HG02973 (cell line): ENCODE data around the gene NPTX1.

Source experiments
- ATAC-seq: cut with Tn5 transposase; IDR thresholded peaks from one replicate; pipeline ENCODE4 v1.9.1; 2021; ENCODE audit warnings: moderate library complexity; ENCODE audit not compliant: unreplicated experiment

The NPTX1 gene

DNA sequence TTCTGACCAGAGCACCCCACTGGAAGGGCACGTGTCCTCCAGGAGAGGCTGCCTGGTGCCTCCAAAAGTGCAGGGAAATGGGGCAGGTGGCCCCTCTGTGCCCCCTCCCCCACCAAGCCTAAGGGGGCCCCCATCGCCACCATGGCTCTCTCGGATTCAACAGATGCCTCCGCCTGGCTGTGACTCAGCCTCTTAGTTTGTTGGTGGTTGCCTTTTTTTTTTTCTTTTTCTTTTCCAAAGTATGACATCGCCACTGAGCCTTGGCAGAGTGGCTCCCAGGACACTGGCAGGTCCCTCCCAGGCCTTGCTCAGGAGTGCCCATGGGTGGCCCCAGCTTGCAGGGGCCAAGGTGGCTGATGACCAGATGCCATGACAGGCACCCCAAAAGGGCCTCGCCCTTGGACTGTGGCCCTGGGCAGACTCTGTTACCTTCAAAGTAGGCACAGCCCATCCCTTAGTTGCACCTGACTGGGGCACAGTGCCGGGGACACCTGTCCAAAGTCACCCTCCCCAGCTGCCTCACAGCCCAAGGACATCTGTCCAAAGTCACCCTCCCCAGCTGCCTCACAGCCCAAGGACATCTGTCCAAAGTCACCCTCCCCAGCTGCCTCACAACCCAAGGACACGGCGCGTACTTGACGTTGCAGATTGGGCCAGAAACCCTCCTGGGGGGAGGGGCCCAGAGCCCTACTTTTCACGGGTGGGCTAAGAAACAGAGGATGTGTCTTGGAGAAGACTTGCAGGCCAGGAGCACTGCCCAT is 29.6 kb downstream of the NPTX1 start:
- no peak for ATAC-seq

DNA sequence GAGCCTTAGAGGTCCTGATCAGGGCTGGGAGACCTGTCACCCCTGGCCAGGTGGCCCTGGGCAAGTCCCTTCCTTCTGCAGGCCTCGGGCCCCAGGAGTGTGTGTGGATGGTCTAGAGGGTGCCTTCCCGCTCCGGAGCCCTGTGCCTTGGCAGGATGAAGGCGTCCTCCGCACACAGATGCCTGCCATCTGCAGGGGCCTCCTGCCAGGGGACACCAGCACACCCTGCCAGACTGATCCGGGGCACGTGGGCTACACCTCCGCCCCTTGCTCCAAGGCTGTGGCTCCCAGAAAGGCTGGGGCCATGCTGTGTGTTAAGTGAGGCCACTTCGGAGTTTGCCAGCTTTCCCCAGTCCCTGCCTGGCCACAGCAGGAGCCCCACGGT is 30.7 kb downstream of the NPTX1 start:
- no peak for ATAC-seq

GRCh38 chr17:80445007-80445725 is 31.2 kb downstream of the NPTX1 start:
- ATAC-seq, result no peak

DNA sequence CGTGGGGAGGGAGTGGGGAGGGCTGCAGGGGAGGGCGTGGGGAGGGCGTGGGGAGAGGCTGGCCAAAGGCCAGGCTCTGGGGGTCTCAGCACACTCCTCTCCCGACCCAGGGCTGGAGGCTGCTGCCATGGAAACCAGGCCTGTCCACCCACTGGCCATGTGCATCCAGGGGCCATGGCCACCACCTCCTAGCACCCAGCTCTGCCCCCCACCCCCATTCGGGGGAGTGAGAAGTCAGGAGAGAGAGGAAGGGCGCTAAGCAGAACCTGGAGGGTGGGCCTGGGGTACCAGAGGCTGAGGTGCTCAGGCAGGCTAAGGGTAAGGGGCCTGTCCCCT is 31.8 kb downstream of the NPTX1 start:
- no peak for ATAC-seq

DNA sequence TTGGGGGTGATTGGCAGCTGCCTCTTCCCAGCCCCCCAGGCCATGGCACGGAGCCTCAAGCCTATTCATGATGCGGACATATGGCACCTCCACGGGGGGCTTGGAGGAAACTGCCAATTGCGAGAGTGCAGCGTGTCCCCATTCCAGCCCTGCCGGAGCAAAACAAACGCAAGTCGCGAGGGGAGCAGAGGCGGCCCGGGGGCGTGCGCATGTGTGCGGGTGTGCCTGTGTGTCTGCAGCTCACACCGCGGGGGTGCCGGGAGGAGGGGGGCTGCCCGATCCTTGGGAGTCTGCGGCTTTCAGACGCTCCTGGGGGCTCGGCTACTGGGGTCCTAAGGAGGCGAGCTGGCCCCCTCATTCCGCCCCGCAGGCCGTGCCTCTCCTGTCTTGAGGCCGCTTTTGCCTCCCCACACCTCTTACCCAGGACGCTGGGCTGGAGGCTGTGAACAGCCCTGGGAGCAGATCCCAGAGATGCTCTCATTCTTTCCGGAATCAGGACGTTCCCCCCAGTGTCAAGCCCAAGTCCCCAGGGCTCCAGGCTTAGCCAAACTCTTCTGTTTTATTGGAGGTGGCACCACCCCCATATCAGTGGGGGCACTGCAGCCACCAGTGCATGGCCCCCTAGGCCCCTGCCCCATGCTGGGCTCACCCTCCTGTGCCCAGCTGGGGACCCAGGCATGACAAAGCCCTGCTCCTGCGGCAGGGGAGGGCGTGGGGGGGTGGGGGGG is 32.3 kb downstream of the NPTX1 start:
- ATAC-seq, result no peak

- no peak for ATAC-seq
Measured at GRCh38 chr17:80443498-80443897, 32.9 kb downstream of the NPTX1 start.

- ATAC-seq, result no peak
Measured at GRCh38 chr17:80442764-80443163, 33.6 kb downstream of the NPTX1 start.

- no peak for ATAC-seq
Measured at GRCh38 chr17:80442323-80442659, 34.1 kb downstream of the NPTX1 start.

DNA sequence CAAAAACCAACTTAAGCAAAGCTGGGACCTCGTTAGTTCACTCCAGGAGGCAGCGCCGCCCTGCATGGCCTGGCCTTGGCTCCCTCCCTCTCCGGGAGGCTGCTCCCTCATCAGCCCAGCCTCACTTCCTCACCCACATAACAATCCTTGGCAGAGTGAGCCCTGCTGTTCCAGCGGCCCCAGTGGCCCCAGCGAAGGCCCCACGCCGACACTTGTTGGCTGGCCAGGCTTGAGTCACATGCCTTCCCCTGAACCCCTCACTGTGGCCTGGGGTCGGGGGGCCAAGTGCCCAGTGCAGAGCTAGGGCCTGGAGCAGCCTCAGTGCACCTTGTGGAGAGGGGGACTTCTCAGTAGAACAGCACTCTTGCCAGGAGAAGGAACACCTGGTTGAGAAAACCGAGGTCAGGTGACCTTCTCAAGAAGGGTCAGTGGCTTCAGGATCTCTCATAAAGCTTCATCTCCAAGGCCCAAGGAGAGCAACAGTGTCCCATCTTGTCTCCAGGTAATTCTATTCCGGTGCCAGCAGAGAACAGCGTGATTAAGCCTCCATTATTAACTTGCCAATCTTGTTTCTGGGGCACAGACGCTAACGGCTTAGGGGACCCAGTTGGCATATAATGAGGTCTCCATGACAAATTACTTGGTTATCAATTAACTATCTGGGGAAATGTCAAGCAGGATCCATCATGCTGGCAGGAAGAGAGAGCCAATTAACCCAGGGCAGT is 34.6 kb downstream of the NPTX1 start:
- ATAC-seq, result no peak

GRCh38 chr17:80441133-80441578 is 35.3 kb downstream of the NPTX1 start:
- no peak for ATAC-seq

DNA sequence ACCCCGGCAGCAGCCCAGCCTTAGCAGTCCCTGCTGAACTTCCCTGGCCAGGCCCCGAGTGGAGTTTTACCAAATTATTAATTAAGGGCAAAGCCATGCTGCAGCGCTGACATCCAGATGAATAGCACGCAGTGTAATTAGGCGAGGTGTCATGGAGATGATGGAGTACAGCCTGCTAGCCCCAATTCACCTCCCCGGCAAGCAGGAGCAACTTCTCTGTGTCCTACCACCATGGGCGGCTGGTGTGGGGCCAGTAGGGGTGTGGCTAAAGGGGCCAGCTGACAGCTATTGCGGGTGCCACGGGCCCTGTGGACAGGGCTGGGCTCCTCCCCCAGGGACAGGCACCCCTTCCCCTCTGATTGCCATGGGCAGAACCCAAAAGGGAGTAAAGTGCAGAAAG is 36.9 kb downstream of the NPTX1 start:
- ATAC-seq, result no peak

GRCh38 chr17:80438806-80439205 is 37.6 kb downstream of the NPTX1 start:
- no peak for ATAC-seq

GRCh38 chr17:80437532-80437931 is 38.9 kb downstream of the NPTX1 start:
- ATAC-seq, result no peak

DNA sequence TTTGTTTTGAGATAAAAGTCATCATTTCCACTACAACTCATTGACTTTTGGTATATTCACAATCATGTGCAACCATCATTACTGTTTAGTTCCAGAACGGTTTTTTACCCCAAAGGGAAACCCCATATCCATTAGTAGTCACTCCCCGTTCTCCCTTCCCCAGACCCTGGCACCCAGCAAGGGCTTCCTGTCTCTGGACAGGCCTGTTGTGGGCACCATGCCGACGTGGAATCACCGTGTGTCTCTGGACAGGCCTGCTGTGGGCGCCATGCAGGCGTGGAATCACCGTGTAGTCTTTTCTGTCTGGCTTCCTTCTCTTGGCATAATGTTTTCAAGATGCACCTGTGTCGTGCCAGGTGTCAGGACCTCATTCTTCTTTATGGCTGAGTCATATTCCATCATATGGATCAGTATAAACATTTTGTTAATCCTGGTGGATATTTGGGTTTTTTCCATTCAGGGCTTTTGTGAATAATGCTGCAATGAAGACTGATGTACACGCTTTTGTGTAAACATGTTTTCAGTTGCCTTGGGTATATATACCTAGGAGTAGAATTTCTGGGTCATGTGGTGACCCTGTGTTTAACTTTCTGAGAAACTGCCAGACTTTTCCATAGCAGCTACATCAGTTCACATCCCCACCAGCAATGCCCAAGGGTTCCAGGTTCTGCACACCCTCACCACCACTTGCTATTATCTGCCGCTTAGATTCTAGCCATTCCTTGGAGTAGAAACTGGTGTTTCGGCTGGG is 42.3 kb downstream of the NPTX1 start:
- ATAC-seq, result no peak

DNA sequence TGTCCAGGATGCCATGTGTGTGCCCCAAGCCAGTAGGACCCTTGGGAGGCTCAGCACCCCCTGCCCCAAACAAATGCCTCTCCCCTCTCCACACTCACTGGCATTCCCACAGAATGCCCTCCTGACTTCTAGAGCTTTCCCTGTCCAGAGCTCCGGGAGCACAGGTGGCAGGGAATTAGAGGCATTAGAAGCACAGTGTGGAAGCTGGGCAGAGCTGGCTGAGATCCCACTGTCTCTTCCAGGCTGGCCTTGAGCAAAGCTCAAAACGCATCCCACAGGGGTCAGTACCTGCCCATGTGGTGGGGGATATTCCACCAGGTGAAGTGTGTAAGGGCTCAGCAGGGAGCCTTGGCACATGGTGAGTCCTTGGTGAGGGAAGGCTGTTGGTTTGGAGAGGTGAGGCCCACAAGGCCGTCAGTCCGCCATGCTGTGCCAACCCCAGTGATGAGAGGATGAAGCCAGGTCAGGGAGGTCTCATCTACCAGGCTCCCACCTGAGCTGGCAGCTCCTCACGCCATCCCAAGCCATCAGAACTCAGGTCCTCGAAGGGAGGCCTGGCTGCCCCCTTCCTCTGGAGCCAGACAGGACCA is 43.4 kb downstream of the NPTX1 start:
- no peak for ATAC-seq

GRCh38 chr17:80432350-80432955 is 44.0 kb downstream of the NPTX1 start:
- no peak for ATAC-seq

DNA sequence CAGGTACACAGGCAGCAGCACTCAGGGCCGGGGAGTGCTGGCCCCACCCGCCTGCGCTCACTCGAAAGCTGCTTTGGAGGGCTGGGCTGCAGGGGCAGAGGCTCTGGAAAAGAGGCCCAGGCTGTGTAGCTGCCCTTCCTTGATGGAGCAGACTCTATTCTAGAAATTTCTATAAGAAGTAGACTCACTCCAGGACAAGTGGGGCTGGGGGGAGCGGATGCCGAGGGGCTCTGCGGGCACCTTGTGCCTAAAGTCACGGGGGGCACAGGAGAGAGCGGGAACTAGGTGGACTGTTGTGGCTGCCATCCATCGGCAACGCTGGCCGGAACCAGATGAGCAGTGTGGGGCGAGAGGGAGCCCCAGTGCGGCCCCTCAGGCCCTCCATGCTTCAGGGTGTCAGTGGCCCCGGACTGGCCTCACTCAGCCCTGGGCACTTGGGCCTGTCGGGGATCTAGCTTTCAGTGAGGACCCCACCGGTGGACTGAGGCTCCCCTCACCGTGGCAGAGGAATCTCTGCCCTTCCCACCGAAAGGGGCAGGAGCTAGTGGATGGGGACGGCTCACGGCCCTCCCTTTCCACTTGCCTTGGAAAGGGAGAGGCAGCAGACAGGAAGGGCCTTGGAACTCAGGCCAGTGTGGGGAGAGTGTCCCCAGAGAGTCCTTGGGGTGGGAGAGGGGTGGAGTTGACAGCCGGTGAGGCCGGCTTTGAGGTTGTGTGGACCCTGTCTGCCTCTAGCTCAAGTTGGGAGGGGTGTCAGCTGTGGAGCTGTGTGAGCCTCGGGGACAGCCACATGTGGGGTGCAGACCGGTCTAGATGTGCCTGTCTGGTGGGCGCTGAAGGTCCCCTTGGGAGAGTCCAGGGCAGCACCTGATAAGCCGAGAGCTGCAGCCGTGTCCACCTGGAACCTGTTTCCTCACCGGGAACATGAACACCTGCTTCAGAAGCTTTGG is 44.9 kb downstream of the NPTX1 start:
- ATAC-seq, result no peak

- ATAC-seq, result no peak
Measured at GRCh38 chr17:80430446-80431245, 45.8 kb downstream of the NPTX1 start.
